Medulla oblongata (tissue), 1 donor: ENCODE data around the gene HNRNPL.
"Not testable (repeated sequence)": the region's sequence is repeated elsewhere in the genome, so short reads cannot be mapped to it uniquely, and the experiment has no call there.

Experiments
- DNase-seq: peaks from one replicate; pipeline ENCODE4 v3.0.0-alpha.2; 2015; ENCODE audit errors: extremely low spot score

HNRNPL gene

GRCh38 chr19:38829203-38829602 is 20.6 kb downstream of the HNRNPL start:
- DNase-seq, result not testable (repeated sequence)

DNA sequence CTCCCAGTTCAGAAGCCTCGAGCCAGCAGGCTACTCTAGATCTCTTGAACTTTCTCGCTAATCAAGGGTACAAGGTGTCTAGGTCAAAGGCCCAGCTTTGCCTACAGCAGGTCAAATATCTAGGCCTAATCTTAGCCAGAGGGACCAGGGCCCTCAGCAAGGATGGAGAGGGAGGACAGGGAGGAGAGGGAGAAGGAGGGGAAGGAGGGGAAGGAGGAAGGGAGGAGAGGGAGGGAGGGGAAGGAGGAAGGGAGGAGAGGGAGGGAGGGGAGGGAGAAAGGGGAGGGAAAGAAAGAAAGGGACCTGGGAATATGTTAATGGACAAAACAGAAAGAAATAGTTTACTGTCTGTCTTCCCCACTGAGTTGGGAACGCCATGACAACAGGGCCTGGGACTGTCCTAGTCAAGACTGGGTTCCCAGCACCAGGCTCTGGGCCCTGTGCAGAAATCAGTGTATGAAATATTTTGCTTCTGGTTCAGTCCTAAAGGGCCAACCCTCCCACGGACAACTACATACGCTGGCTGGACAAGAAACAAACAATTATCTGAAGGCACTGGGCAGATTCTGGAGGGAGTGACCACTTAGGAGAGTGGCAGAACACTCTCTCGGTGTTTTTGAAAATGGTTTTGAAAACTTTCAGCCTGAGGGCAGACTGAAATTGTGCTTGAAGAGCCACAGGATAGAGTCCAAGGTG is 22.8 kb downstream of the HNRNPL start:
- DNase-seq, result no peak

DNA sequence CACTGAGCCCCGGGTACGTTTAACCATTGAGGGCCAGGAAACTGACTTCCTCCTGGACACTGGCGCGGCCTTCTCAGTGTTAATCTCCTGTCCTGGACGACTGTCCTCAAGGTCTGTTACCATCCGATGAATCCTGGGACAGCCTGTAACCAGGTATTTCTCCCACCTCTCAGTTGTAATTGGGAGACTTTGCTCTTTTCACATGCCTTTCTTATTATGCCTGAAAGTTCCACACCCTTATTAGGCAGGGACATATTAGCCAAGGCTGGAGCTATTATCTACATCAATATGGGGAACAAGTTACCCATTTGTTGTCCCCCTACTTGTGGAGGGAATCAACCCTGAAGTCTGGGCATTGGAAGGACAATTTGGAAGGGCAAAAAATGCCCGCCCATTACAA is 23.9 kb downstream of the HNRNPL start:
- DNase-seq, result not testable (repeated sequence)

- not testable (repeated sequence) for DNase-seq
Measured at GRCh38 chr19:38821230-38821825, 28.5 kb downstream of the HNRNPL start.

GRCh38 chr19:38819231-38819920 is 30.4 kb downstream of the HNRNPL start:
- no peak for DNase-seq

DNA sequence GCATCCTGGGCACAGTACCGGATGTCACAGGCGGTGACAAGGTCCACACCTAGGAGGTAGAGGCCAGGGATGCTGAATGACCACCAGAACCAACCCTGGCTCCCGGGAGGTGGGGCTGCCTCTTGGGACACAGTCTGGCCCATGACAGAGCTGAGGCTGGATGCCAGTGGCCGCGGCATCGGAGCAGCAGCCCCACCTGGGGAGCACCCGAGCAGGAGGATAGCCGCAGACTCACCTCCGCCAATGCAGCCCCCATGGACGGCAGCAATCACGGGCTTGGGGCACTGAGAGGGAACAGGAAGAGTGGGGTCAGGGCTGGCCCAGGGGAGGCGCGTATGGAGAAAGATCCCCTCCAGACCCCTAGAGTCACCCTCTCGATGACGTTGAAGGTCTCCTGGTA is 32.7 kb downstream of the HNRNPL start:
- DNase-seq, result no peak

DNA sequence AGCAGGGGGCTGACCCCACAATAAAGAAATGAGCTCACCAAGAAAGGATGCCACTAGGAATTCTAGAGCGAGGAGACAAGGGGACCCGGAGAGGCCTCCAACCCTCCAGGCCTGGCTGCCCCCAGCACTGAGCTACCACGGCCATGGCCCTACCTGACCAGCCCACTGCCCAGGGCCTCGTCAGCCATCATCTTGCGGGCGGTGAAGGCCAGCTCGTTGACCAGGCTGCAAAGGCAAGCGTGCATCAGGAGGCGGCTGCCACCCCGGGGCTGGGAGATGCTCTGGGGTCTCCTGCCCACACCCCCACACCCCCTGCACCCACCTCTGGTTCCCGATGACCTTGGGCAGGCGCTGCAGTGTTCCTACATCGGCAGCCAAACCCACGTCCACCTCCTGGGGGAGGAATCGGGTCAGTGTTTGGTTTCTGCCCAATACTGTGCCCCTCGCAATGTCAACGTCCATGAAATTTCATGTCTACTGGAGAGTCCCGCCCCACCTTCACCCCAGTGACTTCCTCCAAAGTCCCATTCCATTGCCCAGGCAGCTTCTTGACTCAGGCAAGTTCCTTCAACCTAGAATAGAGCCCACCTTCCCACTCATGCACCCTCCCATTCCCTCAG is 33.5 kb downstream of the HNRNPL start:
- no peak for DNase-seq

- DNase-seq, result no peak
Measured at GRCh38 chr19:38815059-38816001, 34.5 kb downstream of the HNRNPL start.

DNA sequence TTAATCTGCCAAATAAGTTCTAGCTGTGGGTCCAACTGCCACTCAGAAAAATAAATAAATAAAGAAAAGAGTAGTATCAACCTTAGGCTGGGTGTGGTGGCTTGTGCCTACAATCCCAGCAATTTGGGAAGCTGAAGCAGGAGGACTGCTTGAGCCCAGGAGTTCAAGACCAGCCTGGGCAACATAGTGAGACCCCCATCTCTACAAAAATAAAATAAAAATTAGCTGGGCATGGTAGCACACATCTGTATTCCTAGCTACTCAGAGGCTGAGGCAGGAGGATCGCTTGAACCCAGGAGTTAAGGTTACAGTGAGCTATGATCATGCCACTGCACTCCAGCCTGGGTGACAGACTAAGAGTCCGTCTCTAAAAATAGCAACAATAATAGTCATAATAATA is 35.9 kb downstream of the HNRNPL start:
- not testable (repeated sequence) for DNase-seq

- no peak for DNase-seq
Measured at GRCh38 chr19:38813323-38813722, 36.5 kb downstream of the HNRNPL start.

GRCh38 chr19:38812841-38813320 is 36.9 kb downstream of the HNRNPL start, which contains the start of gene LGALS4:
TSS of gene LGALS4 (minus strand) at chr19:38812945. CDS start at chr19:38812886, 59 bp downstream.
- no peak for DNase-seq

- DNase-seq, result no peak
Measured at GRCh38 chr19:38812009-38812840, 37.6 kb downstream of the HNRNPL start.

- no peak for DNase-seq
Measured at GRCh38 chr19:38809592-38810252, 40.1 kb downstream of the HNRNPL start.

DNA sequence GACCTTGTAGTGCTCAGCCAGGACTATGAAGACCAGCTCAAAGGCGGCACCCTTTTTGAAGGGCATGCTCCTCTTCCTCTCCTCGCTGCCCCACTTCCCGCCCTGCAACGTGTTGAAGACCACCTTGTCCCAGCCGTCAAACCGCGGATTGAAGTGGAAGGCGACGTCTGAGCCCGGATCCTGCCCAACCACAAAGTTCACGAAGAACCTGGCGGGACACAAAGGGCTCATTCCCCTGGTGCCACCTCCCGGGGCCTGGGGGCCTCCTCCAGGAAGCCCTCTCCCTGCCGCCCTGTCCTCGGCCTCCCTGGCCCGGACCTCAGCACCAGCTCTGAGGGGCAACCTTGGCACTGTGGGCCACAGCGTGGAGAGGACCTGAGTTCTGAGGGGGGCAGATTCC is 41.0 kb downstream of the HNRNPL start:
- DNase-seq, result no peak

GRCh38 chr19:38807374-38808098 is 42.2 kb downstream of the HNRNPL start:
- DNase-seq, result not testable (repeated sequence)

DNA sequence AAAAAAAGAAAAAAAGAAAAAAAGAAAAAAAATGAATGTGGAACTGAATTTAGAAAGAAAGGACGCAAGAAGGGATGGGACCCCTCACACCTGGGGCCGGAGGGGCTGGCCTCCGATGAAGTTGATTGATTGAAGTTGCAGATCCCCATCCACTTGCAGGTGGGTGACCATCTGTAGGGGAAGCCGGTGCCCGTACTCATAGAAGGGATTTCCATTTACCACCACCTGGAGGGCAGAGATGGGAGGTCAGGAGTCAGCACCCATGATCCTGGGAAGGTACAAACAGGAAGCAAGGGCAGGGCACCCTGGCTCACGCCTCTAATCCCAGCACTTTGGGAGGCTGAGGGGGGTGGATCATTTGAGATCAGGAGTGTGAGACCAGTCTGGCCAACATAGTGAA is 43.4 kb downstream of the HNRNPL start:
- DNase-seq, result no peak

DNA sequence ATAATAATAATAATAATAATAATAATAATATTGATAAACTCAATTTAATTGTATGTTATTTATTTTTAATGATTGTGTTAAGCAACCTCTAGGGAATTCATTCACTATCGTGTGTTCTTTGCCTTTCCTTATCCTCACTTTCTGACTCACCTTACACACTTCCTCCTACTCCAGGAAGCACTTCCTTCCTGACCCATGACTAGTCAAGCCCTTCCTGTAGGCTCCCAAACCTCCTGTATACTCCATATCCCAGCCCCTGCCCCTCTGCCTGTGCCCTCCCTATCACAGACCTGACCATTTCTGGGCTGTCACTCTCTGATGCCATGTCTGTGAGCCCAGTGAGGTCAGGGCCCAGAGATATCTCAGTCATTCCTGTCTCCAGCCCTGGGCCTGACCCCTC is 44.6 kb downstream of the HNRNPL start:
- no peak for DNase-seq

- no peak for DNase-seq
Measured at GRCh38 chr19:38803543-38803942, 46.2 kb downstream of the HNRNPL start.
